MCF 10A (cell line): ENCODE data around the gene NACC2. TPM values are rescaled to one million over a fixed set of nuclear protein-coding genes. Genes with fewer than 3 reads are reported as not detected.
A peak's percentile ranks its signal among the peaks of the same experiment; 100 is the strongest.

Source experiments
- BruUV-seq: library from RNA; stranded (reverse); fragments of 400-500 nt; replicated peaks from 2 replicates; lab custom pipeline; 2021; lab: Mats Ljungman, UMichigan
- CTCF ChIA-PET: fragments of 300-600 bp; sonication (Branson Sonifier 250); formaldehyde crosslinking; extraction: SDS; loops from one replicate; lab custom pipeline; 2021; ENCODE audit warnings: antibody characterized with exemption, inconsistent platforms; lab: Yijun Ruan, JAX
- POLR2A ChIA-PET: fragments of 300-600, 350-650 bp; sonication (Branson Sonifier 250); formaldehyde crosslinking; extraction: SDS; loops from one replicate; lab custom pipeline; 2020; ENCODE audit warnings: antibody characterized with exemption, inconsistent platforms; lab: Yijun Ruan, JAX
- DNase-seq: peaks from one replicate; pipeline ENCODE4 v3.0.0-alpha.2; 2018; ENCODE audit not compliant: unreplicated experiment
- H3K27ac Mint-ChIP-seq: one replicate; pipeline ENCODE4 v1.8.0; 2022; ENCODE audit warnings: mild to moderate bottlenecking, low read depth, mixed read lengths; ENCODE audit not compliant: unreplicated experiment
- H3K27me3 Mint-ChIP-seq: one replicate; pipeline ENCODE4 v1.8.0; 2022; ENCODE audit warnings: mixed read lengths; ENCODE audit not compliant: insufficient read depth, unreplicated experiment
- H3K36me3 Mint-ChIP-seq: one replicate; pipeline ENCODE4 v1.8.0; 2022; ENCODE audit warnings: mild to moderate bottlenecking, moderate library complexity, mixed read lengths; ENCODE audit not compliant: insufficient read depth, unreplicated experiment
- H3K4me1 Mint-ChIP-seq: one replicate; pipeline ENCODE4 v1.8.0; 2022; ENCODE audit warnings: mixed read lengths; ENCODE audit not compliant: insufficient read depth, unreplicated experiment
- H3K4me3 Mint-ChIP-seq: one replicate; pipeline ENCODE4 v1.8.0; 2022; ENCODE audit warnings: mild to moderate bottlenecking, moderate library complexity, mixed read lengths; ENCODE audit not compliant: unreplicated experiment
- H3K9me3 Mint-ChIP-seq: one replicate; pipeline ENCODE4 v1.8.0; 2022; ENCODE audit warnings: mixed read lengths; ENCODE audit not compliant: unreplicated experiment
- intact Hi-C: fragments of 100-400 bp; cut with micrococcal nuclease; formaldehyde crosslinking; loops from 2 replicates; pipeline ENCODE4 v1.14.1; 2022
- total RNA-seq: library from RNA; stranded (reverse); gene quantifications from 2 replicates; pipeline ENCODE4 v1.2.3, GENCODE V29; 2022
- TF ChIP-seq, protein P1 (sequence below): fragments of 200-600 bp; IDR thresholded peaks from one replicate; pipeline ENCODE4 v1.8.0; 2022; ENCODE audit warnings: antibody characterized with exemption, mild to moderate bottlenecking; ENCODE audit not compliant: unreplicated experiment

Gene NACC2
- total RNA-seq, 1 experiment from 2014 or later = 16.5 TPM

DNA sequence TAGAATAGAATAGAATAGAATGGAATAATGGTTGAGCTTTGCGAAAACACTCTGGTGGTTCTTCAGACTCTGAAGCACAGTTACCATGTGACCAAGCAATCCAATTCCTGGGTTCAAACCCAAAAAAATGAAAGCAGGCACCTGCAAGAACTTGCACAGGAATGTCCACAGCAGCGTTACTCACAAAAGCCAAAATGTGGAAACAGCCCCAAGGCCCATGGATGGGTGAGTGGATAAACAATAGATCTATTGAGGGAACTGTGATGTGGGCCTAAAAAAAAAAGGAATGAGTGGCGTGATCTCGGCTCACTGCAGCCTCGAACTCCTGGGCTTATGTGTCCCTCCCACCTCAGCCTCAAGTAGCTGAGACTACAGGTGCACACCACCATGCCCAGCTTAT is 45.0 kb upstream of the NACC2 start:
- no peak overlapping the region for H3K27ac Mint-ChIP-seq
- H3K27me3 Mint-ChIP-seq = peaks cover 1% of the 10 kb centered on the region
- H3K4me1 Mint-ChIP-seq = no peaks in the 10 kb centered on the region
- H3K36me3 Mint-ChIP-seq = no peaks in the 10 kb centered on the region
- intact Hi-C loops = loop anchor here (10.0 kb wide), 1 partner anchor 145 kb away; no protein-coding TSS in a partner anchor
- no peaks in the 10 kb centered on the region for H3K9me3 Mint-ChIP-seq
- BruUV-seq = no TSS peak
- POLR2A ChIA-PET = no interaction called here
- TF ChIP-seq, protein P1, sequence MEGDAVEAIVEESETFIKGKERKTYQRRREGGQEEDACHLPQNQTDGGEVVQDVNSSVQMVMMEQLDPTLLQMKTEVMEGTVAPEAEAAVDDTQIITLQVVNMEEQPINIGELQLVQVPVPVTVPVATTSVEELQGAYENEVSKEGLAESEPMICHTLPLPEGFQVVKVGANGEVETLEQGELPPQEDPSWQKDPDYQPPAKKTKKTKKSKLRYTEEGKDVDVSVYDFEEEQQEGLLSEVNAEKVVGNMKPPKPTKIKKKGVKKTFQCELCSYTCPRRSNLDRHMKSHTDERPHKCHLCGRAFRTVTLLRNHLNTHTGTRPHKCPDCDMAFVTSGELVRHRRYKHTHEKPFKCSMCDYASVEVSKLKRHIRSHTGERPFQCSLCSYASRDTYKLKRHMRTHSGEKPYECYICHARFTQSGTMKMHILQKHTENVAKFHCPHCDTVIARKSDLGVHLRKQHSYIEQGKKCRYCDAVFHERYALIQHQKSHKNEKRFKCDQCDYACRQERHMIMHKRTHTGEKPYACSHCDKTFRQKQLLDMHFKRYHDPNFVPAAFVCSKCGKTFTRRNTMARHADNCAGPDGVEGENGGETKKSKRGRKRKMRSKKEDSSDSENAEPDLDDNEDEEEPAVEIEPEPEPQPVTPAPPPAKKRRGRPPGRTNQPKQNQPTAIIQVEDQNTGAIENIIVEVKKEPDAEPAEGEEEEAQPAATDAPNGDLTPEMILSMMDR = no peak
- no peak overlapping the region for H3K4me3 Mint-ChIP-seq
- no peak for DNase-seq
- CTCF ChIA-PET = interaction anchor here (0.6 to 1.2 kb wide), 2 partner anchors 17 to 53 kb away, joined by 3 to 5 read pairs; no protein-coding TSS in a partner anchor

DNA sequence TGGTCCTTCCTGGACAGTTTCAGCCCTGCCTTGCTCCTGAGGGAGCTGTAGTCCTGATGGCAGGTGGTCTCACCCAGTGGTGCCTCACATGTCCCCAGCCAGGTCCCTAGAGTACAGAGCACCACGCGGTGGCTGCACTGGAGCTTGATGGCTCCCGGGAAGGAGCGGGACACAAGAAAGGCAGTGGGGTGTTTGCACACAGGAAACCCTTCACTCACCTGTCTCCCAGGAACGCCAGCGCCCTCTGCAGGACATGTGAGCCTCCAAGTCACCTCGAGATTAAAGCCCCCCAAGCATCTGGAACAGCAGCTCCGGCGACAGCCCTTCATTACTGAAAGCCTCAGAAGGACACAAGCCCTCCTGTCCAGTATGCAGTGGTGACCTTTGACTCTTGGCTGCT is 43.5 kb upstream of the NACC2 start:
- Mint-ChIP-seq H3K36me3 (no peaks in the 10 kb centered on the region), H3K4me3 (no peak overlapping the region), H3K27me3 (peaks cover 16% of the 10 kb centered on the region), H3K27ac (no peak overlapping the region), H3K9me3 (no peaks in the 10 kb centered on the region), H3K4me1 (no peaks in the 10 kb centered on the region)
- TF ChIP-seq, protein P1 = no peak
- DNase-seq = peak; percentile 54
- no TSS peak for BruUV-seq
- CTCF ChIA-PET = interaction anchor here (1.2 kb wide), 1 partner anchor 16 kb away, joined by 5 read pairs; no protein-coding TSS in a partner anchor
- intact Hi-C loops = no loop called here
- POLR2A ChIA-PET = no interaction called here

DNA sequence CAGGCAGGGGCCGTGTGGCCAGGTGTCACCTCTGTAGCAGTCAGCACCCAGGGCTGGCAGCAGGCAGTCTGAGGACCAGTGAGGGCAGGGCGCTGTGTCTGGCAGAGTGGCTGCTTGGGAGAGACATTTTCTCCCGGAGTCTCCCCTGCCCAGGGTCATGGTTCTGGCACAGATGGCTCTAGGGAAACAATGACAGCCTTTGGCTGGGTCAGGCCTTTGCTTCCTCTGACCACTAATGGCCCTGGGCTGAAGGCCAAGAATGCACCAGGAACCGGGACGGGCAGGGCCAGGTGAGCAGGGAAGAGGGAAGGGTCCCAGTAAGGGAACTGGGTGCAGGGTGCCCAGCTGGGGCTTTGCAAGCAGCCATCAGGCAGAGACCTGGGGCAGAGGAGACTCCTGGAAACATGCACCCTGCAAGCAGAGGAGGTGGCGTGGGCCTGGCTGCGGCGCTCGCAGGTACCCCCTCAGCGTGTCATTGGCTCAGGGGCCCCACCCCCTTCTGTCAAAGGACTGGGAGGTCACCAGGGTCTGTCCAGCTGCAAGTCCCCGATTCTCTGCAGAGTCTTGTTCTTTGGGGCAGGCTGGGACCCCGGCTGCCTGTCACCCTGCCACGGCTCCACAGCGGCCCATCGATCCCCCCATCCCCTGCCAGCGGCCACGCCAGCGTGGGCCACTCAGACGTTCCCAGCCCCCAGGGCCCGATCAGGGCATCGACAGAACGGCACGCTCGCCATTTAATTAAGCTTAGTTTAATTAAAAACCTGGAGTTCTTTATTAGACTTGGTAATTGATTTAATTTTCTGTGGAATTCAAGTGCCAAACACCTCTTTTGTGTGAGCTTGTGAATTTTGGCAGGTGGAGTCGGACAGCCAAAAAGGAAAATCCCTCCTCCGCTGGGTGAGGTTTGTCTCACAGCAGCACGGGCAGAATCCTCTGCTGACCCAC is 42.5 kb upstream of the NACC2 start:
- ChIA-PET POLR2A (no interaction called here), CTCF (interaction anchor here (0.6 to 1.0 kb wide), 4 partner anchors 15 to 306 kb away, joined by 3 to 4 read pairs (median 3); no protein-coding TSS in a partner anchor)
- no peaks in the 10 kb centered on the region for H3K4me1 Mint-ChIP-seq
- H3K4me3 Mint-ChIP-seq = no peak overlapping the region
- H3K27ac Mint-ChIP-seq = no peak overlapping the region
- no peaks in the 10 kb centered on the region for H3K9me3 Mint-ChIP-seq
- intact Hi-C loops = no loop called here
- no peak for DNase-seq
- BruUV-seq = no TSS peak
- H3K27me3 Mint-ChIP-seq = peaks cover 21% of the 10 kb centered on the region
- TF ChIP-seq, protein P1 = no peak
- no peaks in the 10 kb centered on the region for H3K36me3 Mint-ChIP-seq
